K562 (cell line): ENCODE results near the gene LMNB1. TPM values are rescaled to one million over a fixed set of nuclear protein-coding genes. Genes with fewer than 3 reads are reported as not detected.

Experiments used
- ELF2 ChIP-seq: fragments of 250-450 bp; sonication (Bioruptor Pico); IDR thresholded peaks from 2 replicates; pipeline ENCODE4 v1.5.0; 2021; ENCODE audit warnings: mild to moderate bottlenecking
- ESRRA ChIP-seq: fragments of 450-650 bp; IDR thresholded peaks from 2 replicates; pipeline ENCODE4 v1.6.1; 2014; ENCODE audit warnings: low read depth, mild to moderate bottlenecking, moderate library complexity, borderline replicate concordance
- HOMEZ ChIP-seq: fragments of 250-450 bp; sonication (Bioruptor Pico); IDR thresholded peaks from 2 replicates; pipeline ENCODE4 v1.4.0; 2020; ENCODE audit warnings: mild to moderate bottlenecking, moderate library complexity
- HSF4 ChIP-seq: fragments of 250-450 bp; sonication (Bioruptor Pico); IDR thresholded peaks from 2 replicates; pipeline ENCODE4 v2.1.2; 2022; ENCODE audit warnings: mild to moderate bottlenecking, moderate library complexity, borderline replicate concordance
- KDM4B ChIP-seq, 2 experiments: fragments of 450-650 bp in 1 of 2; sonication (generic) in 1 of 2; IDR thresholded peaks; 2 replicates each; pipeline ENCODE4 v1.6.1; 2016 to 2017; ENCODE audit warnings: borderline replicate concordance in 2 of 2, antibody characterized with exemption in 1 of 2, low read depth in 1 of 2, mild to moderate bottlenecking in 1 of 2
- MCM3 ChIP-seq: fragments of 450-650 bp; IDR thresholded peaks from 2 replicates; pipeline ENCODE4 v1.6.1; 2016
- NFE2L1 ChIP-seq: fragments of 450-650 bp; IDR thresholded peaks from 2 replicates; pipeline ENCODE4 v1.6.1; 2016; ENCODE audit warnings: missing genetic modification characterization, low read depth, mild to moderate bottlenecking, missing compliant biosample characterization, moderate library complexity, borderline replicate concordance
- PBX2 ChIP-seq, 2 experiments: IDR thresholded peaks in 1 of 2; conservative IDR thresholded peaks in 1 of 2; 2 replicates each; pipeline ENCODE4 v1.6.1; 2016; ENCODE audit warnings: low read depth in 2 of 2, mild to moderate bottlenecking in 1 of 2, missing compliant biosample characterization in 1 of 2, missing genetic modification characterization in 1 of 2, moderate library complexity in 1 of 2
- POLR3A ChIP-seq: IDR thresholded peaks from 2 replicates; pipeline ENCODE4 v1.6.1; 2011; ENCODE audit warnings: borderline replicate concordance, mild to moderate bottlenecking, moderate library complexity; ENCODE audit not compliant: insufficient read length, insufficient read depth; ENCODE audit errors: extremely low read depth
- SP2 ChIP-seq: IDR thresholded peaks from 2 replicates; pipeline ENCODE4 v1.6.1; 2011; ENCODE audit warnings: mild to moderate bottlenecking, low read depth, low read length, moderate library complexity; ENCODE audit not compliant: poor library complexity, severe bottlenecking; ENCODE audit errors: extremely low read depth
- TFE3 ChIP-seq: fragments of 450-650 bp; formaldehyde crosslinking; IDR thresholded peaks from 2 replicates; pipeline ENCODE4 v1.4.0; 2020; ENCODE audit warnings: mild to moderate bottlenecking, mixed read lengths
- ZBTB33 ChIP-seq: sonication (generic); formaldehyde crosslinking; IDR thresholded peaks from 2 replicates; pipeline ENCODE4 v1.8.1; 2023; ENCODE audit warnings: mild to moderate bottlenecking, missing genetic modification reagents
- ZFP1 ChIP-seq: fragments of 450-650 bp; formaldehyde crosslinking; IDR thresholded peaks from 2 replicates; pipeline ENCODE4 v1.4.0; 2020; ENCODE audit warnings: mild to moderate bottlenecking, mixed read lengths
- ZNF133 ChIP-seq: fragments of 250-450 bp; sonication (Bioruptor Pico); IDR thresholded peaks from 2 replicates; pipeline ENCODE4 v1.4.0; 2020; ENCODE audit warnings: mild to moderate bottlenecking
- ZNF395 ChIP-seq: fragments of 200-800 bp; sonication (Bioruptor generic); IDR thresholded peaks from 2 replicates; pipeline ENCODE4 v1.6.1; 2017; ENCODE audit warnings: missing genetic modification characterization, missing compliant biosample characterization
- polyA plus RNA-seq, 8 experiments: library from polyadenylated mRNA; depleted of rRNA in 4 of 8; stranded (reverse) in 5 of 8; unstranded in 3 of 8; fragments of >200 nt; fragmentation: Nextera tagmentation in 2 of 8; fragmentation: Illumina TruSeq in 1 of 8; extraction: Ambion mirVana in 2 of 8; extraction: Trizol in 1 of 8; gene quantifications; 2 replicates each; pipeline versions ENCODE4 v1.2.1 to v1.2.3, GENCODE V29; 2011 to 2014; ENCODE audit warnings: inconsistent platforms in 1 of 8, missing spikeins in 1 of 8
- total RNA-seq, 7 experiments: library from RNA; depleted of rRNA in 6 of 7; stranded (reverse); fragments of >200 nt in 6 of 7; fragmentation: Illumina TruSeq in 2 of 7; extraction: Trizol in 2 of 7; gene quantifications; 2 replicates each; pipeline versions ENCODE4 v1.2.1 to v1.2.3, GENCODE V29; 2011 to 2021; ENCODE audit warnings: low replicate concordance in 1 of 7

LMNB1 gene
- total and polyA plus RNA-seq, 9 of the 15 experiments (the other 6 are each of a cell fraction or from before 2014, with no cell fraction given), result 2.8 to 190 (median 131) TPM

- TF ChIP-seq ZBTB33 (CRISPR knock-in tag), result peak; percentile 50; the same call in 1 of the 2 replicates
- no peak for TF ChIP-seq NFE2L1 (tag)
- TF ChIP-seq ESRRA, result peak; percentile 57; the same call in 1 of the 2 replicates
- TF ChIP-seq POLR3A, result no peak
- TF ChIP-seq ELF2 (CRISPR knock-in tag), result no peak
- no peak for TF ChIP-seq ZNF133 (CRISPR knock-in tag)
- TF ChIP-seq ZFP1 (CRISPR knock-in tag), result no peak
- TF ChIP-seq HOMEZ (CRISPR knock-in tag), result no peak
- no peak for TF ChIP-seq PBX2 (CRISPR knock-in tag; IDR thresholded peaks at IDR 0.05; ENCODE audit: low read depth)
- TF ChIP-seq PBX2 (tag; conservative IDR thresholded peaks at IDR 0.05; ENCODE audit: low read depth), result no peak
- TF ChIP-seq KDM4B (IDR thresholded peaks at IDR 0.05; ENCODE audit: borderline replicate concordance in 2 of 2, low read depth in 1 of 2), result no peak; a peak in 1 of 4 replicates
- no peak for TF ChIP-seq MCM3
- no peak for TF ChIP-seq HSF4 (CRISPR knock-in tag)
- TF ChIP-seq TFE3 (CRISPR knock-in tag), result peak; percentile 71
- TF ChIP-seq SP2, result no peak
- no peak for TF ChIP-seq ZNF395 (CRISPR knock-in tag)
Measured at GRCh38 chr5:126776499-126777256, at the start of gene LMNB1 (continued).
